Measurements from ENCODE around the gene LIN7B. TPM values are rescaled to one million over a fixed set of nuclear protein-coding genes. Genes with fewer than 3 reads are reported as not detected.

LIN7B gene
- total RNA-seq = 10 to 100 TPM in 3 of 4 donors, 1 to 10 TPM in 1; 6.5 to 19.8 (median 13.2) TPM

- Histone ChIP-seq H3K9me3 (no peaks in the 10 kb centered on the region), H3K36me3 (peaks cover 0 to 4% of the 10 kb centered on the region in 2 donors), H3K27ac (peak within 1 kb of the TSS; percentile 35 to 90 (median 88)), H3K4me3 (peak within 1 kb of the TSS; percentile 54 to 94), H3K27me3 (no peaks in the 10 kb centered on the region), H3K4me1 (peaks cover 0 to 62% (median 11%) of the 10 kb centered on the region in 3 donors)
- ATAC-seq = peak; percentile 77
- no peak for TF ChIP-seq EP300 (IDR thresholded peaks at IDR 0.05)
- peak in 3 of 4 experiments; percentile 66 to 70 (median 66) for TF ChIP-seq CTCF (IDR thresholded peaks at IDR 0.05)
- WGBS, 2 donors (ENCODE audit: low coverage in 1 of 2) = 0 to 1% methylated on average over 3 to 6 of the region's 66 CpGs
These were observed at the start of gene LIN7B for GRCh38 chr19:49113762-49114629. TSS of gene LIN7B (plus strand) at chr19:49114370. CDS start at chr19:49114405, 35 bp downstream.

- no peak for TF ChIP-seq EP300 (IDR thresholded peaks at IDR 0.05)
- no peak for TF ChIP-seq CTCF (IDR thresholded peaks at IDR 0.05)
- TF ChIP-seq POLR2A (IDR thresholded peaks at IDR 0.05) = no peak
- no peak for TF ChIP-seq POLR2AphosphoS5 (IDR thresholded peaks at IDR 0.05)
- H3K4me3 ChIP-seq = peak within 1 kb of the TSS in 1 of 2 donors; percentile 22
These were observed 49.2 kb upstream of the LIN7B start, which contains the start of gene NTF4 for GRCh38 chr19:49064768-49065611. TSS of gene NTF4 (minus strand) at chr19:49064818. CDS start at chr19:49061997, 2,821 bp downstream.

GRCh38 chr19:49065905-49066512, 48.2 kb upstream of the LIN7B start:
- TF ChIP-seq CTCF (IDR thresholded peaks at IDR 0.05) (no peak), POLR2A (IDR thresholded peaks at IDR 0.05) (no peak), POLR2AphosphoS5 (IDR thresholded peaks at IDR 0.05) (no peak), EP300 (IDR thresholded peaks at IDR 0.05) (no peak)
- Histone ChIP-seq H3K9me3 (no peaks in the 10 kb centered on the region), H3K27ac (no peak overlapping the region), H3K27me3 (peaks cover 98% of the 10 kb centered on the region), H3K4me1 (peaks cover 0 to 11% (median 6%) of the 10 kb centered on the region in 3 donors), H3K4me3 (no peak overlapping the region), H3K36me3 (no peaks in the 10 kb centered on the region)
- no peak for ATAC-seq
- WGBS, 2 donors (ENCODE audit: low coverage in 1 of 2) = 39 to 47% methylated on average over 5 of the region's 13 CpGs

More at GRCh38 chr19:49064768-49065611, 49.2 kb upstream of the LIN7B start, which contains the start of gene NTF4:
- H3K27ac ChIP-seq = no peak within 1 kb of the TSS
- H3K9me3 ChIP-seq = no peaks in the 10 kb centered on the region
- ATAC-seq = no peak
- H3K27me3 ChIP-seq = peaks cover 90% of the 10 kb centered on the region
- H3K4me1 ChIP-seq = peaks cover 0 to 11% (median 6%) of the 10 kb centered on the region in 3 donors
- no peaks in the 10 kb centered on the region for H3K36me3 ChIP-seq
- 18 to 20% methylated on average over 1 to 4 of the region's 53 CpGs for WGBS, 2 donors (ENCODE audit: low coverage in 1 of 2)

- 0% methylated on average over 1 of the region's 3 CpGs; no CpG with 5 or more reads in 1 of the 2 donors for WGBS, 2 donors (ENCODE audit: low coverage in 1 of 2)
- Histone ChIP-seq H3K4me1 (peaks cover 0 to 19% (median 10%) of the 10 kb centered on the region in 3 donors), H3K4me3 (no peak overlapping the region), H3K27ac (no peak overlapping the region), H3K27me3 (peaks cover 98% of the 10 kb centered on the region), H3K9me3 (no peaks in the 10 kb centered on the region), H3K36me3 (no peaks in the 10 kb centered on the region)
- no peak for ATAC-seq
- no peak for TF ChIP-seq POLR2A (IDR thresholded peaks at IDR 0.05)
- TF ChIP-seq POLR2AphosphoS5 (IDR thresholded peaks at IDR 0.05) = no peak
- no peak for TF ChIP-seq EP300 (IDR thresholded peaks at IDR 0.05)
- no peak for TF ChIP-seq CTCF (IDR thresholded peaks at IDR 0.05)
These were observed 46.6 kb upstream of the LIN7B start for GRCh38 chr19:49067554-49067953.

Measured in gastroesophageal sphincter (tissue), 4 donors.